GM12801 (cell line): ENCODE results near the gene CHP1.

Experiments
- TF ChIP-seq, protein P1 (sequence below): IDR thresholded peaks from one replicate; pipeline ENCODE4 v1.5.1; 2011; ENCODE audit warnings: control low read depth; ENCODE audit not compliant: insufficient read length; ENCODE audit errors: extremely low read depth

Gene CHP1

DNA sequence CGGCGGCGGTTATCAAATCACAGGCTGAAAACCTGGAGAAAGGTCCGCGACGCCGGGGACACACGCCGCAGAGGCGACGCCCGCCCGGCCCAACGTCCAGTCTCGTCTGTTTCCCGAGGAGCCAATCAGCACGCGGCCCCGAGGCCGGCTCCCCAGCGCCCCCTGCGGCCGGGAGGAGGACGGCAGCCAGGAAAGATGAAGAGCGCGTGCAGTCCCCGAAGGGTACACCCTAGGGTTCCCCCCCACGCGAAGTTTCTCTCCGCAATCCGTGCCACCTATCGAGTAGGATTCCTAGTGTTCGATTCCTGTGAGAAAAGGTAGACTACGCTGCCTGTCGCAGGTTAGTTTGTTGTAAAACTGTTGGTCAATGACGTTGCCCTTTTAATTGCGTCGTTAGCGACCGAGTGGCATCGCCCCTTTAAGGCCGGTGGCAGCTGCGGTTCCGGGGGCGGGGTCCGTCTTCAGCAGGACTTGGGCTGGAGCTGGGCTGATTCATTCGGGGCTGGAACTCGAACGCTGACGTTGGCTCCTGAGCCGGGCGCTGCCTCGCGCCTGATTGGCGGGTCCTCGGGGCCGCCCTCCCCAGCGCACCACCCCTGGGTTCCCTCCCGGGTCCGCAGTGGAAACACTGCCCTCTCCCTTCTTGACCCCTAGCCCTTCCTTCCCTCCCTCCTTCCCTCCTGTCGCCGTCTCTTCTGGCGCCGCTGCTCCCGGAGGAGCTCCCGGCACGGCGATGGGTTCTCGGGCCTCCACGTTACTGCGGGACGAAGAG, at the start of gene CHP1, which contains the start of gene EXD1:
Gene CHP1, plus strand, starts transcription at position 619 of the 772 bp plus-strand sequence. Its CDS starts 115 bp downstream, at position 734.
Gene EXD1, minus strand, starts transcription at position 108 of the 772 bp plus-strand sequence. CDS start 4,182 bp downstream, outside the sequence.
- TF ChIP-seq, protein P1, sequence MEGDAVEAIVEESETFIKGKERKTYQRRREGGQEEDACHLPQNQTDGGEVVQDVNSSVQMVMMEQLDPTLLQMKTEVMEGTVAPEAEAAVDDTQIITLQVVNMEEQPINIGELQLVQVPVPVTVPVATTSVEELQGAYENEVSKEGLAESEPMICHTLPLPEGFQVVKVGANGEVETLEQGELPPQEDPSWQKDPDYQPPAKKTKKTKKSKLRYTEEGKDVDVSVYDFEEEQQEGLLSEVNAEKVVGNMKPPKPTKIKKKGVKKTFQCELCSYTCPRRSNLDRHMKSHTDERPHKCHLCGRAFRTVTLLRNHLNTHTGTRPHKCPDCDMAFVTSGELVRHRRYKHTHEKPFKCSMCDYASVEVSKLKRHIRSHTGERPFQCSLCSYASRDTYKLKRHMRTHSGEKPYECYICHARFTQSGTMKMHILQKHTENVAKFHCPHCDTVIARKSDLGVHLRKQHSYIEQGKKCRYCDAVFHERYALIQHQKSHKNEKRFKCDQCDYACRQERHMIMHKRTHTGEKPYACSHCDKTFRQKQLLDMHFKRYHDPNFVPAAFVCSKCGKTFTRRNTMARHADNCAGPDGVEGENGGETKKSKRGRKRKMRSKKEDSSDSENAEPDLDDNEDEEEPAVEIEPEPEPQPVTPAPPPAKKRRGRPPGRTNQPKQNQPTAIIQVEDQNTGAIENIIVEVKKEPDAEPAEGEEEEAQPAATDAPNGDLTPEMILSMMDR: no peak

DNA sequence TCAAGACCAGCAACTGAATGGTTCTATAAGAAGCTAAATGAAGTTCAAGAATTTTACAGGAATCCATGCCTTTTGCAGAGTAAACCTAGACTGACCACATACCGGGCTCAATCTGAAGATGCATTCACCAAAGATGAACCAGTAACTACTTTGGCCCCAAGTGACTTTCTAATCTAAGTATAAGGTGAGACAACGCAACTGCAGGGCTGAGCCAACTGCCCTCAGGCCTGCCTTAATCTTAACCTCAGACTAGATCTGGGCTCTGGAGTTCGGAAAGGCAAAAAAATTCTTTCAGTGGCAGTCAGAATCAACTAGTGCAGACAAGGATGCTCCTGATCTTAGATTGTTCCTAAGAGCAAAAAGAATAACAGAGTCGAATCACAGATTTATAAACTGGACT, 48.8 kb upstream of the CHP1 start:
- TF ChIP-seq, protein P1: no peak

DNA sequence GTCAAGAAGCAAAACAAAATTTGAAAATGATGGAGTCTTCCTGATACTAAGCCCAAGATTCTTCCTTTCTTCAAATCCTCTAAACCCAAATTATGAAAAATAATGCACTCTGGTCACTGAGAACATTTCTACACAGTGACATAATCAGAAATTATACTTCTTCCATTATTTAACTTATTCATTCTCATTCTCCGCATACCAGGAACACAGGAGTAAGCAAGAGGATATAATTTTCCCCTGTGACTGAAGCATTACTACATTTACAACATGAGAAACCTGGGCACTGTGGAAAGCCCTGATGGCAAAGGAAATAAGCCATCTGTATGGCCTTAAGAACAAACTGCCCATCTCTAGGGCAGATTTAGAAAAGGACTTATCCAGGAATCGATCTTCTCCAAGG, 47.5 kb upstream of the CHP1 start:
- TF ChIP-seq, protein P1: no peak

DNA sequence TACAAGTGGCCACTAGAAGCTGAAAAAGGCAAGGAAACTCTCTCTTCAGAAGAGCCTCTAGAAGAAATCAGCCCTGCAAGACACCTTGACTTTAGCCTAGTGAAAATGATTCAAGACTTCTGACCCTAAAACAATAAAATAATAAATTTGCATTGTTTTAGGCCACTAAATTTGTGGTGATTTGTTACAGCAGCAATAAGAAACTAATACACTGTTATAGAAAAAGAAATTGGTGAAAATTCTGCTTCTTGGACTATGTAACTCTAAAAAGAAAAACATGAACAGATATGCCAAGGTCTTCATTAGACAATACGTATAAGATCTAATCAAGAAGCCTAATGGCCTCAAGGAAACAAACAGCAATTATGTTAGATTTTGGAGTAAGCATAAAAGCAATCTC, 36.6 kb upstream of the CHP1 start:
- TF ChIP-seq, protein P1: no peak

DNA sequence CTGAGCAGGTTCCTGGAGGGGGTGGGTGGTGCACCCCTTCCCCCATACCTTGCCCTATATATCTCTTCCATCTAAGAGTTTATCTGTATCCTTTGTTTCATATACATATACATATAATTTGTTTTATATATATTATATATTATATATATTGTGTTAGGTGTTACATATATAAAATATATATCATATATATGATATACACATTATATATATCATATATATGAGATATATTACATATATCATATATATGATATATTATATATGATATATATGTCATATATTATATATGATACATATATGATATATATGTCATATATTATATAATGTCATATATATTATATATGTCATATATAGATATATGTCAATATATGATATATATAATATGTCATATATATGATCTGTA, 31.6 kb upstream of the CHP1 start:
- TF ChIP-seq, protein P1: no peak

DNA sequence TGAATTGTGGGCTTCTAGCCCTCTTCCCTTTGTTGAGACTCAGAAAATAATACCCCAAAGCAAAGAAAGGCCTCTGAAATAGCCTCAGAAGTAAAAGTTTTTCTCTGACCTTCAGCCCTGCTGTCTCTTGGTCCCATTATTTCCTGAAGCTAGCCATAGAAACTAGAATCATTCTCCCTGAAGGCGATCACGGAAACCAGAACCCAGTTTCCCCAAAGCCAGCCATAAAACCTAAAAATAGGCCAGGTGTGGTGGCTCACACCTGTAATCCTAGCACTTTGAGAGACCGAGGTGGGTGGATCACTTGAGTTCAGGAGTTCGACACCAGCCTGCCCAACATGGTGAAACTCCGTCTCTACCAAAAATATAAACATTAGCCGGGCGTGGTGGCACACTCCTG, 27.7 kb upstream of the CHP1 start:
- TF ChIP-seq, protein P1: no peak

DNA sequence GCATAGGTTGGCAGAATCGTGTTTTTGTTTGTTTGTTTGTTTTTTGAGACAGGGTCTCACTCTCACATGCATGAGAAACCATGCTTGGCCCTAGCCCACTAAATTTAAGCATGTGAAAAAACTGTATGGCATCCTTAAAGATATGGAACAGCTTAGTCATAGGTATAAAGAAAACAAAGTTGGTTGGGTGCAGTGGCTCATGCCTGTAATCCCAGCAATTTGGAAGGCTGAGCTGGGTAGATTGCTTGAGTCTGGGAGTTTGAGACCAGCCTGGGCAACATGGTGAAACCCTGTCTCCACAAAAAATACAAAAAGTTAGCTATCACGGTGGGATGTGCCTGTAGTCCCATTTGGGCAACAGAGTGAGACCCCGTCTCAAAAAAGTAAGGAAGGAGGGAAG, 25.8 kb upstream of the CHP1 start:
- TF ChIP-seq, protein P1: no peak
